GM19468 (cell line): ENCODE data around the gene ZNF79.

Source experiments
- ATAC-seq: cut with Tn5 transposase; IDR thresholded peaks from one replicate; pipeline ENCODE4 v1.9.1; 2021; ENCODE audit warnings: mild to moderate bottlenecking, moderate library complexity, moderate number of reproducible peaks; ENCODE audit not compliant: unreplicated experiment; ENCODE audit errors: extremely low read depth

ZNF79 gene

DNA sequence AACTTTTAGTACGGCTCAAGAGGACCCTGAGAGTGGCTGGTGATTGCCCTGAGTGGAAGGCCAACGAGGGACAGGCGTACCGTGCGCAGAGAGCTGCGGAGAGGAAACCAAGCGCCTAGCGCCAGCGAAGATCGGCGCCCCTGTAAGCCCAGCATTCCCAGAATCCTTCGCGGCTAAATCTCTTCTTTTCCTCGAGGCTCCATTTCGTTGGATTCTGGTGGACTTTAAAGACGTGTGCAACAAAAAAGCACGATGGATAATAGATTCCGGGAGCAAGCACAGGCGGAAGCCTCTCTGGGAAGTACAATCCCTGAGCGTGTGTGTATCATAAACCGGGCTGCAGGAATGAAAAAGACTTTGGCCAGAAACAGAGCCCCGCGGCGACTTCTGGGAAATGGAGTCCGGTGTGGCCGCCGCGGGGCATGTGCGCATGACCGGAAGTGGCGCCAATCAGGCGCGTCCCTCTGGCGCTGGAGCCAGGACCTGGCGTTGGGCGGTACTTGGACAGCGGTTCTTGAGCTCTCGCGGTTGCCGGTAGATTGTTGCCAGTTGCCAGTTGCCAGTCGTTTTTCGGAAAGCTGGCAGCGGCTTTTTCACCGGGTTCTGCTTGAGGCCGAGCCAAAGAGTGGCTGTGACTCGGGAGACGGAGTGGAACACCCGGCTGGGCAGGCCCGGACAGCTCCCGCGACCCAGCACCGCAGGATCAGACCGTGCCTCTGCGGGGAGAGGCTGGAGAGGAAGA is at the start of gene ZNF79:
TSS of gene ZNF79 (plus strand) at position 449 of the 742 bp plus-strand sequence. CDS start 406 bp downstream, outside the sequence.
- ATAC-seq, result peak; percentile 42

DNA sequence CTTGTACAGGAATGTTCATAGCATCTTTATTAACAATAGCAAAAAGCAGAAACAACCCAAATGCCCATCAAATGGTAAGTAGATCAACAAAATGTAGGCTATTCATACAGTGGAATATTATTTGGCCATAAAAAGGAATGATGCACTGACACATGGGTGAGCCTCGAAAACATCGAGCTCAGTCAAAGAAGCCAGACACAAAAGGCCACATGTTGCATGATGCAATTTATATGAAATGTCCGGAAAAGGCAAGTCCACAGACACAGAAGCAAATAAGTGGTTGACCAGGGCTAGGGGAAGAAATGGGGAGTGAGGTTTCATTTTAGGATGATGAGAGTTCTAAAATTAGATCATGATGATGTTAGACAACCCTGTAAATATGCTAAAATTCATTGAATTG is 43.7 kb upstream of the ZNF79 start:
- no peak for ATAC-seq

DNA sequence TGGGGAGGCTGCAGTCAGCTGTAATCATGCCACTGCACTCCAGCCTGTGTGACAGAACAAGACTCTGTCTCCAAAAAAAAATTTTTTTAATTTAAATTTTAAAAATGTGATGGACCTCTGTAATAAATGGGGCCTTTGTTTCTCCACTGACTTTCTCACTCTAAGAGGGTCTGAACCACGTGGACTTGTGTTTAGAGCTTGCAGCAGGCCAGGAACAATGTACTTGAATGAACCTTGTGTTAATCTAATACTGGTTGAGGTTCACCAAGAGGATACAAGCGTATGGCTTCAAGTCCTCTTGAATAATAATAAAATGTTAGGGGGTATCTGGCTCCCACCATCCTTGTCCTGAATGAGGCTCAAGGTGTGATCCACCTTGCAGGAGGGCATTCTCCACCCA is 41.6 kb upstream of the ZNF79 start:
- ATAC-seq, result no peak

DNA sequence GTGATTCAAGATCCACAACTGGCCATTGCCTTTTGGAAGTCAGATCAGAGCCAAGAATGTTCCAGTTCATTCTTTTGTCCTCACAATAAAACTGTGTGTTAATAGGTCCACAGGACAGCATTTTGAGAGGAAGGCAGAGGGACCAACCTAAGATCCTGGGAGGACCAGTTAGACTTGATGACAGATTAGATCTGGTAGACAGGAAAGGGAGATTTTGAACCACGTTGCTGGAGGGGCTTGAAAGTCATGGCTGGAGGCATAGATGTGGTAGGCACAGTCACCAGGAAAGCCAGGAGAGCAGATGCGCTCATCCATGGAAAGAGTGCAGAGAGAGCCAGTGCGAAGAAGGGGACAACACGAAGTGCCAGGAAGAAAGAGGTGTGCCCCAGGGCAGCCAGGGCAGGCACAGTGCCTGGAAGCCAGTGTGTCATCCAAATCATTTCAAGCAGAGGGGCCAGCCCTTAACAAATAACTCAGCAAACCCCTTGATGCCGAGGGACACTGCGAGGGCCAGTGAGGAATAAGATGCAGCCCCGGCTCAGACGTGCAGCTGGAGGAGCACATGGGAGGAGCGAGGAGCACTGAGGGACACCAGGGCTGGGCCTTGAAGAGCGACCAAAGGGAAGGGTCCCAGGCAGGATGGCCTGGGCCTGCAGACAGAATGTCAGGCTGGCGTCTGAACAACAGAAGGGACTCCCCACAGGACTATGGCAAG is 40.0 kb upstream of the ZNF79 start:
- no peak for ATAC-seq

DNA sequence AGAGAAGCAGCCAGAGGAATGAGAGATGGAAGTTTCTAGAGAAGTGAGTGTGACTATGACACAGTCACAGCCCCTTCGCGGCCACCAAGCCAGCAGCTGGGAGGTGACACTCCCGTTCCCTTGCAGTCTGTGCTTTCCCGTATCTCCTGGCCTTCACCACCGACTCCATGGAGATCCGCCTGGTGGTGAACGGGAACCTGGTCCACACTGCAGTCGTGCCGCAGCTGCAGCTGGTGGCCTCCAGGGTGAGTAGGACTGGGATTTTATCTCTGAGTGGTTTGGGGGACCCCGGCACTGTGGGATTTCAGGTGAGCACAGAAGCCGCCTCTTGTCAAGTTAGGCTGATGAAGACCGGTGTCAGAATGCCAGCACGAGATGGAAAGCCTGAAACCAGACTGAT is 39.3 kb upstream of the ZNF79 start:
- ATAC-seq, result no peak

DNA sequence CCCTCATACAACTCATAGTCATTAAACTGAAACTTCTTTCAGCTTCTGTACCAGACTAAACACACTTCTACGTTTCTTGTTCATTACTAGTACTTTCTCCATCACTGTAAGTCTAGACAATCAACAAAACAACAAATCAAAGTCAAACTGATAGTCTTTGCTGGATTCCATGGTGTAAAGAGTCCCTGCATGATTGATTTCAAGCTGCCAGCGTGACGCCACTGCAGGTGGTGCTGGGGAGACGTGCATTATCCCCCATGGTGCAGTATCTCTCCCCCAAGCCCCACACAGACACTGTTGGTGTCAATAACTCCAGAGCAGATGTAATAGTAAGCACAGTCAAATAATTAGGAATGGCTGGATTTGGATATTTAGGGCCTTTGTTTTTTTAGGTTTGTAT is 37.9 kb upstream of the ZNF79 start:
- ATAC-seq, result no peak

DNA sequence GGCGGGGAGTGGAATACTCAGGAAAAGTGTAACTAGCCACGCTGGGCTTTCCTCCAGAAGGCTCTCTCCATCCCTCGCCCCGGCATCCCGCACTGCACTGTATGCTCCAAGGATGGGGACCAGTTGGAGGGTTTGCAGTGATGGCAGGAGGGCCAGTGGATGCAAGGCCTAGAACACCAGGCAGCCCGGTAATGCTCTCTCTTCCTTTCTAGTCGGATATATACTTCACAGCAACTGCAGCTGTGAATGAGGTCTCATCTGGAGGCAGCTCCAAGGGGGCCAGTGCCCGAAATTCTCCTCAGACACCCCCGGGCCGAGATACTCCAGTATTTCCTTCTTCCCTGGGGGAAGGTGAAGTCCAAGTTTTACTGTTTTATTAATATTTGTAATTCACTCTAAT is 37.2 kb upstream of the ZNF79 start:
- ATAC-seq, result no peak

DNA sequence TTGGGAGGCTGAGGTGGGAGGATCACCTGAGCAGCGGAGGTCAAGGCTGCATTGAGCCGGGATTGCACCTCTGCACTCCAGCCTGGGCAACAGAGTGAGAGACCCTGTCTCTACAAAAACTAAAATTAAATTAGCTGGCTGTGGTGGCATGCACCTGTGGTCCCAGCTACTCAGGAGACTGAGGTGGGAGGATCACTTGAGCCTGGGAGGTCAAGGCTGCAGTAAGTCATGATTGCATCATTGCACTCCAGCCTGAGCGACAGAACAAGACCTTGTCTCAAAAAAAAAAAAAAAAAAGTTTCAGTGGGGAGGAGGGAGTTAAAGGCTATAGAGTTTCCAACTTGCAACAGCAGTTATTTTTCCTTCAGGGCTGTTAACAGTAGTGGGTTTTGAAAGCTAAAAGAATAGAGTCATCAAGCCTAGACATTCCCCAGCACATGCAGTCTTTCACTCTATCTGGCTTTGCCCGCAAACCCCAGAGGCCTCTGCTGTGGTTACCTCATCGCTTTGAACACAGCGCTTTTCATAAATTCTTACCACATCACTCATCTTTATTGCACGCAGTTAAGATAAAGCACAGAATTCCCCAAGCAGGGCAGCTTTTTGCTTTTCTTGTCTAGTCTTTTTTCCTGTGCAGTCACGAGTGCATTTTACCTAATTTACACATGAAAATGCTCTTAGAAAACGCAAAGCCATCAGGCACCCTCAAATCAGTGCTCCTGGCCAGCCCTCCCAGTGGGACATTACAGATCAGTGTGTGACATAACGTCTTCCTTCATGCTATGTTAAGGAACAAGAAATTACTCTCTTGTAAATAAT is 35.9 kb upstream of the ZNF79 start:
- ATAC-seq, result peak; percentile 49

DNA sequence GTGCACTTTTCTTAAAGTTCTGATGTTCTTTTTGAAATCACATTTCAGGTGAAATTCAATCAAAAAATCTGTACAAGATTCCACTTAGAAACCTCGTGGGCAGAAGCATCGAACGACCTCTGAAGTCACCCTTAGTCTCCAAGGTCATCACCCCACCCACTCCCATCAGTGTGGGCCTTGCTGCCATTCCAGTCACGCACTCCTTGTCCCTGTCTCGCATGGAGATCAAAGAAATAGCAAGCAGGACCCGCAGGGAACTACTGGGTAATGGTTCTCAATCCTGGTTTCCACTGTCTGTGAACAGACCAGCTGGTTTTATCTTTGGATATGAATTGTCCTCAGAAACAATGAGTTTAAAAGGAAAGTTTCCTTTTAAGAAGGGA is 35.3 kb upstream of the ZNF79 start:
- no peak for ATAC-seq

DNA sequence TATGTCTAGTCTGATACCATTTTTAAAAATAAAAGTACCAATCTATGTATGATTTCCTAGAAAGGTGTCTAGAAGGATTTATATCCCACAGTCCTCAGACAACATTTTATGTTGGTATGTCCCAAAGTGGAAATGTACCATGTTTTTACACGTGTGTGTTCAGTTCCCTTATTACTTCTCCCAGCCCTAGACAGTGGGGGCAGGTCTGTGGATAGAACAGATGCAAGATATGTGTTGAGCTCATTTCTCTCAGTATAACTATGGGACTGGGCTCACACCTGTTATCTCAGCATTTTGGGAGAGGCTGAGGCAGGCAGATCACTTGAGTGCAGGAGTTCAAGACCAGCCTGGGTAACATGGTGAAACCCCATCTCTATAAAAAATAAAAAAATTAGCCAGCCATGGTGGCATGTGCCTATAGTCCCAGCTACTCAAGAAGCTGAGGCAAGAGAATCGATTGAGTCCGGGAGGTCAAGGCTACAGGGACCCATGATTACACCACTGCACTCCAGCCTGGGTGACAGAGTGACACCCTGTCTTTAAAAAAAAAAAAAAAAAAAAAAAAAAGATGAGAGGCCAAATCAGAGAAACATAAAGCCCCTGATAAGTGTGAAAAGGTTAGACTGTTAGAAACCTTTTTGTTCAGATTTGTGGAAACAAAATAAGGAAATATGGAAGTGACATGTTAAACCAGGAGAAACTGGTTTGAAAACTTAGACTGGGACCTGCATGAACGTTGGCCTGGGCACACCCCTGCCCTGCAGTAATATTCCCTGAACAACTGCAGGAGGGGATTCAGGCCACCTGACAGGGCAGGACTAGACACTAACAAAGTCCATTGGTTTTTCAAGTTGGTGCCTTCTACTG is 34.6 kb upstream of the ZNF79 start:
- ATAC-seq, result no peak

DNA sequence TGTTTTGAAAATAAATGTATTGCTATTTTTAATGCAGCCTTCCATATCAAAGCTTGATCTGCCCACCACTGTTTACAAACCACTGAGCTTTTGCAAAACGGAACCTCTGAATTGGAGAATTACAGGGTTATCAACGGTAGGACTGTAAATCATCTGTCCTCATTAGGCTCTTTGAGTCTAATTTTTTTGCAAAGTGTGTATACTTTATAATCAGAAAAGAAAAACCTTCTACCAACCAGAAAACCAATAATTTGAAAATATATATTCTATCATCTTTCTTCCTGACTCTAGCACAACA is 34.0 kb upstream of the ZNF79 start:
- ATAC-seq, result no peak

DNA sequence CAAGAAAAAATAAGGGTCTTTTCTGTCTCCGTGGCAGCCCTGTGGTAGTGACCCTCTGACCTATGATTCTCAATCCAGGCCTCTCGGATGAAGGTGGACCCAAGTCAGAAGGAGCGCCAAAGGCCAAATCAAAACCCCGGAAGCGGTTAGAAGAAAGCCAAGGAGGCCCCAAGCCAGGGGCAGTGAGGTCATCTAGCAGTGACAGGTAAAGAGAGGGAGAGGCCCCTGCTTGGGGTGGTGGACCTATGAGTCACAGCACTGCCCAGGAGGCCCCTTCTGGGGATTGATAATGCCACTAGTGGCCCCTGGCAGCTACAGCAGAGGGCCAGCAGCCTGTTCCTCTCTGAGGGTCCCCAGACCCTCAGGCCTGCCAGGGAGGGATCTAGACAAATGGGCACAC is 33.6 kb upstream of the ZNF79 start:
- ATAC-seq, result no peak

DNA sequence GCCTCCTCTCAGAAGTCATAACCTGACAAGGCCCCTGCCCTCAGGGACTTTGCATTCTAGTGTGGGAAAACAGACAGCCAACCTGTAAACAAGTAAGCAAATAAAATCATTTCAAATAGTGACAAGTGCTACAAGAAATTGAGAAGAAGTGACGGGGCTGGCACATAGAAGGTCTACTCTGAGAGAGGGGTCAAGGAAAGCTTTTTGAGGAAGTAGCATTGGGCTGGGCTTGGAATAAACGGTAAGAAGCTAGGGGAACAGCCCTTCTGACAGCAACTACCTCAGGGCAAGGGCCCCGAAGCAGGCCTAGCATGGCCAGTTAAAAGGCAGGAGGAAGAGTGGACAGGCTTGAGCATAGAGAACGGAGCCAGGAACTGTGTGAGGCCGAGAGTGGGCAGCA is 32.0 kb upstream of the ZNF79 start:
- no peak for ATAC-seq

DNA sequence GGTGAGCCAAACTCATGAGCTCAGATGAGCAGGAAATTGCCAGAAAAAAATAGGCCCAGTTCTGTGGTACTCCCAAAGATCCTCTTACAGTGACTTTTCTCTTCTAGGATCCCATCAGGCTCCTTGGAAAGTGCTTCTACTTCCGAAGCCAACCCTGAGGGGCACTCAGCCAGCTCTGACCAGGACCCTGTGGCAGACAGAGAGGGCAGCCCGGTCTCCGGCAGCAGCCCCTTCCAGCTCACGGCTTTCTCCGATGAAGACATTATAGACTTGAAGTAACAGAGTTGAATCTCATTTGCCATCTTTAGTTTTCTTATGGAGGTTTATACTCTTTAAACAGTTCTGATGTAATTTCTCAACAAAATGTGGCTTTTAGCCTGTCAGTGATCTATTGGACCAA is 31.2 kb upstream of the ZNF79 start:
- ATAC-seq, result no peak

DNA sequence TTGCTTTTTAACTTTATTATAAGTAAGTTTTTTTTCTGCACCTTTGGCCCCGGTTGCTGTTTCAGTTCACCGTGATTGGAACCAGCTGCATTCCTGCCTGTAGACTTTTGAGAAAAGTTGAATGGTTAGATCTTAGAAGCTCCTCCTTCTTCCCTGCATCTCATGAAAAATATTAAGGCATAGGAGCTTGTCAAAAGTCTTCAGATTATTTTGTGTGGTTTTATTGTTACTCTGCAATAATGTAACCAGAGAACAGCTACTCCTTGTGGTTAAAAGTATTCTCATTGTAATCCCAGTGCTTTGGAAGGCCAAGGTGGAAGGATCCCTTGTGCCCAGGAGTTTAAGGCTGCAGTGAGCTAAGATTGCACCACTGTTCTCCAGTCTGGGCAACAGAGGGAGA is 30.5 kb upstream of the ZNF79 start:
- ATAC-seq, result no peak

DNA sequence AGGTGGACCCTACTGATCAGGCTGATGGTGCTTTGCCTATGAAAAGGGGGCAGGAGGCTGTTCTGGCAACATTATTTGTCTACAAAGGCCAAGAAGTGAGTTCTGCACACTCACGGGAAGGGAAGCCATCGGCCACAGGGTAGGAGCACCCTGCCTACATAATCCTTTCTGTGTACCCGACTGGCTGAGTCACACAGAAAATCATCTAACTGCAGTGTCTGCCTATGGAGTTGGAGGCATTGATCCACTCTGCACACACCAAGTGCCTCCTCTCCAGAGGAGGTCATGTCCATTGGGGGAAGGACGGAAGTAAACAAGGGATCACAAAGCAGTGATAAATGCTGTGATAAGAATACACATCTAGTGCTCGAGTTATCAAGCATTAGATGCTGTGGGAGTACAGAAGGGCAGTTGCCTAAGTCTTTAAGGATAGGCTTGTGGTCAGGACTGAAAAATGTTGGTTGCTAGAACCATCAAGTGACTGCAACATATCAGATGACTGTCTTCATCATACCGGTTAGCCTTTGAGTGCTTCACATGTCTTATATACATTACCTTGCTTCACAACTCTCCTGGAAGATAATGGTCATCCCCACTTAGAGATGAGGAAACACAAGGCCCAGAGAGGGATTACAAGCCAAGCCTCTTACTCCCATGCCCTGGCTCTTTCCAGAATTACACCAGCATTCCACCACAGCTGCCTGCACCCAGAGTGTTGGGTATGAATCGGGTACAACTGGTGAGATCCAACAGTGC is 28.5 kb upstream of the ZNF79 start:
- ATAC-seq, result no peak

DNA sequence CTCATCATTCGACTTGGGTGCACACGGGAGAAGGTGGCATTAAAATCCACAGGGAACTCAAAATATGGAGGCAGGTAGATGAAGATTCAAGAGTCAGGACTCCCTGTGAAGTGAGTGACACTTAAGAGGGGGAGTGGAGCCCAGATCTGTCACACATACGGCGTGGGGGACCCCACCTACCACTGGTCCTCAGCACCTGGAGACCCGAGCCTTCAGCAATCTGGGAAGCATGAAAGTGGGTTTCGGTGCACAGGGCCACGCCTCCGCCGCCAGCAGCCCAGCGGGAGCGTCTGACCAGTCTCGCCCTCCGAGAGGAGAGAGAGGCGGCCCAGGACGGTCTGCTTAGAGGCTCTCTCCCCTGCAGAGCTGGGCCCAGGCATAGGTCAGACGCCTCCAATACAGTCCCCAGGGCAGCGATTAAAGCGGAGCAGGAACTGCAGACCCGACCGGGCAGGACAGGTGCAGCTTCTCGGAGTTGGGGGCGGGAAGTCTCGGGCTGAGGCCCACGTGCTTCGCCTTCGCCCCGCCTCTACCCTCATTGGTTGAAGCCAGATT is 27.9 kb upstream of the ZNF79 start:
- no peak for ATAC-seq

DNA sequence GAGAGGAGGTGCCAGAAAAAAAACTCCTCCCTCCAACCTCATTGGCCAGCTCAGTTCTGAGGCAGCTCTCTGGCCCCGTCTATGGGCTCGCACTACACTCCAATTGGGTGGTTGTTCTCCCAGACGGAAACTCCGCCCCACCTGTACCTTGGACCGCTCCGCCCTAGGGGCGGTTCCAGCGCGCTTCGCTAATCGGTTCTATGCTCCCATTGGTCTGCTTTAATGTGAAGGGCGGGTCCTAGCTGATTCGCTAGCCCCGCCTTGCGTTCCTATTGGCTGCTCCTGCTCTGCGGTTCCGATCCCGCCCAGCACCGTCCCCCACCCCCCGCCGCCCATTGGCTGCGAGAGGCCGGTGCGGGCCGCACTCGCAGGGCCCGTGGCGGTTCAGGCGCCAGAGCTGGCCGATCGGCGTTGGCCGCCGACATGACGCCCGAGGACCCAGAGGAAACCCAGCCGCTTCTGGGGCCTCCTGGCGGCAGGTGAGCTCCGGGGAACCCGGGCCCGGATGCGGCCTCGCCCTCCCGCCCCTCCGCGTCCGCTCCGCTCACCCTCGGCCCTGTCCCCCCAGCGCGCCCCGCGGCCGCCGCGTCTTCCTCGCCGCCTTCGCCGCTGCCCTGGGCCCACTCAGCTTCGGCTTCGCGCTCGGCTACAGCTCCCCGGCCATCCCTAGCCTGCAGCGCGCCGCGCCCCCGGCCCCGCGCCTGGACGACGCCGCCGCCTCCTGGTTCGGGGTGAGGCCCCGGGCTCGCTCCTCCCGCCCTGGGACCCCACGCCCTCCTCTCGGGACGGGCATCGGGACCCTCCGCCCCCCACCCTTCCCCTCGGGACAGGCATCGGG is 27.2 kb upstream of the ZNF79 start, which contains the start of gene SLC2A8:
TSS of gene SLC2A8 (plus strand) at position 362 of the 838 bp plus-strand sequence. CDS start at position 424, 62 bp downstream.
- ATAC-seq, result peak; percentile 92
